Body of pancreas (tissue), 4 donors: Measurements from ENCODE around the gene PLCB2.

Source experiments
- CTCF ChIP-seq, 7 experiments: fragments of 450-650 bp in 4 of 7; fragments of 200-600 bp in 3 of 7; sonication (generic) in 3 of 7; IDR thresholded peaks; one replicate each; pipeline ENCODE4 v1.5.1; 2016 to 2019; ENCODE audit warnings: antibody characterized with exemption in 7 of 7
- POLR2A ChIP-seq, 3 donors: fragments of 450-650 bp; IDR thresholded peaks; one replicate each; pipeline ENCODE4 v1.6.1; 2016; ENCODE audit warnings: antibody characterized with exemption in 3 of 3, mild to moderate bottlenecking in 2 of 3

GRCh38 chr15:40281057-40281800 is 26.5 kb downstream of the PLCB2 start:
- TF ChIP-seq CTCF (IDR thresholded peaks at IDR 0.05) (no peak), POLR2A (IDR thresholded peaks at IDR 0.05) (no peak)
